ENCODE measurements around the gene THOP1.

THOP1 gene

DNA sequence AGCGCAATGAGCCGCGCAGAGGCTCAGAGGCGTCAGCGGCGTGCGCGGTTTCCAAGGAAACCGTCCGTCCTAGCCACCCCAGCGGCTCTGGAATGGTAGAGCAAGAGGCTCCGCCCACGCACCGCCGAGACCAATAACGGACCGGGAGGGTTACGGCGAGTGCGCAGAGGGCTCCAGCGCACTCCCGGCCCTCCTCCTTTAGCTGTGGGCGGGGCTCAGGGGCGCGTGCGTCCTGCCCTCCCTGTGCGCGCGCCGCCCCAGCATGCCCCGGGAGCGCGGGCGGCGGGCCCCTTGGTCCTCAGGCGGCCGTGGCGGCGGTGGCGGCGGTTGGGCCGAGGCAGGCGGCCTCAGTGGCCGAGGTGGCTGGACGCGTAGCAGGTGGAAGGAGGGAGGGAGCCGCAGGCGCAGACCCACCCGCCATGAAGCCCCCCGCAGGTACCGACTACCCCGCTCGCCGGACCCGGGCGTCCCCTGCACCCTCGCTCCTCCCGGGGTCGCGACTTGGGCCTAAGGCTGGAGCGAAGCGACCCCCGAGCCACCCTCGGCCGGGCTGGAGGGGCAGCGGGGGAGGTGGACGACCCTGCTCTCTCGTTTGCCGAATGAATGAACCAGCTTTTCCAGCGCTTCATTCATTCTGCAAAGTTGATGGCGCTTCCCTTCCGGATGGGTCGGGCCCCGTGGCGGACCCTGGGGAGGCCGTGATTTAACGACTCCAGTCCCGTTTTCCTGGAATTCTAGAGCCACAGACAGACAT lies at the start of gene THOP1:
Gene THOP1 (plus strand): TSS at position 260 of the 754 bp plus-strand sequence. CDS start 160 bp downstream, at position 420.
- DNase-seq (ENCODE audit: low read depth), result peak; percentile 97
- H3K4me3 ChIP-seq (ENCODE audit: low read depth, low read length), result peak within 1 kb of the TSS; percentile 96

DNA sequence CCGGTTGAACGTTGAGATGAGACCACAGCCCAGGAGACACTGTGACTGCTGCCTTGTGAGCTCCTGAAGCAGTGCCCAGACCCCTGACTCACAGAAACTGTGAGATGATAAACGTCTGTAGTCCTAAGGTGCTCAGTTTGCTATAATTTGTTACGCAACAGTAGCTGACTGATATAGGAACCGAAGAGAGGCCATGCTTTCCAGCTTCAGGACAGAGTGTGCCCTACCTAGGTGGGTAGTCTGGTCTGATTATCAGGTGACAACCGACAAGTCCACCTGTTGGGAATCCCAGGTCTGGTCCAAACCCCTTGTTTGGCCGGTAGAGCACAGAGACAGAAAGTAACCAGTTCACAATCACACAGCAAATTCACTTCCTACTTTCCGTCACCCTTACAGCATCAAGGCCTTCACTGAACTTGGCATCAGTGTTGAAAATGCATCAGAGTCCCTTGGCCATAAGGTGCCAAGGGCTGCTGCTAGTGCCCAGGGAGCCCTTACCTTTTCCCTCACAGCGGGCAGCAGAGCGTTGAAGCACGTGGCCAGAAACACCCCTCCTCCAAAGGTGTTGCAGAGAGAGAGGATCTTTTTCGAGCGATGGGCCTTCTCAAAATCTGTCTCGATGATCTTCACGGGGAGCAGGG lies 48.6 kb upstream of the THOP1 start:
- H3K4me3 ChIP-seq (ENCODE audit: low read depth, low read length), result no peak overlapping the region
- DNase-seq (ENCODE audit: low read depth), result no peak

DNA sequence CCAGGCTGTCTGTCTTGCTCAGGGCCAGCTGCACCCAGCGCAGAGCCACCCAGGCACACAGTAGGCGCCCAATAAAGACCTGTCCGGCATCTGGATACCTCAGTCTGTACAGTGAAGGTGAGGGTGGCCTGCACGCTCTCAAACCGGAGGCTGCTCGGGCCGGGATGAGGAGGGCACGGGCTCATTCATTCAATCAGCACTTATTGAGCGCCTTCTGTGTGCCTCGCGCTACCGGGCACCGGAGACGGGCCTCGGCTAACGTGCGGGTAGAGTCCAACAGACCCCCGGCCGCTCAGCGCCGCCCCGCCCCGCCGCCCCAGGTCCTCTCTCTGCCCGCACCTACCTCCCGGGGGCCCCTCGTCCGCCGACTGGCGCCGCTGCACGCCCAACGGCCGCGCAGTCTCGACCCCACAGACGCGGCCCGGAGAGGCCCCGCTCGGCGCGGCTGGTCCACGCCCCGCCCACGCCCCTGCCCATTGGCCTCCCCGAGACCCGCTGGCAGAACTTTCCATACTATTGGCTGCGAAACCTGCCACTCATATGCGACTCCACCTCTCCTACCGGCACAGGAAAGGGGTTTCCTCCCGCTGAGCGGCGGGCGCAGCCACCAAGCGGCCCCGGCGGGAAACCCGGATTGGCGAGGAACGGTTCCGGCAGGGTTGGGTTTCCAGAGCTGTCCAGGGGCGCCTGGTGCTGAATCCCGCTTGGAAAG lies 45.5 kb upstream of the THOP1 start, which contains the start of gene SLC39A3:
Gene SLC39A3 (minus strand): TSS at position 416 of the 712 bp plus-strand sequence. CDS start 2,760 bp downstream, outside the sequence.
- peak; percentile 94 for DNase-seq (ENCODE audit: low read depth)
- peak within 1 kb of the TSS; percentile 83 for H3K4me3 ChIP-seq (ENCODE audit: low read depth, low read length)

DNA sequence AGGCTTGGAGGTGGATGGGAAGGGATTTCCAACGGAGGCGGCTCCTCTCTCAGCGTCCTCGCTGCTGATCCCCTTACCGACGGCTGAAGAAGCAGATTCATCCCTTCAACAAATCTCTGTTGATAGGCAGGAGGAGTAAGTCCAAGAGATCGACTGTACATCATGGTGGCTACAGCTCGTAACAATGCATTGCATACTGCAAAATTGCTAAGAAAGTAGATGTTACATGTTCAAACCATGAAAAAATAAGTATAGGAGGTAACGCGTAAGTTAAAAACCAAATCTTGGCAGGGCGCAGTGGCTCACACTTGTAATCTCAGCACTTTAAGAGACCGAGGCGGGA lies 45.0 kb upstream of the THOP1 start:
- no peak for DNase-seq (ENCODE audit: low read depth)
- H3K4me3 ChIP-seq (ENCODE audit: low read depth, low read length), result no peak overlapping the region

DNA sequence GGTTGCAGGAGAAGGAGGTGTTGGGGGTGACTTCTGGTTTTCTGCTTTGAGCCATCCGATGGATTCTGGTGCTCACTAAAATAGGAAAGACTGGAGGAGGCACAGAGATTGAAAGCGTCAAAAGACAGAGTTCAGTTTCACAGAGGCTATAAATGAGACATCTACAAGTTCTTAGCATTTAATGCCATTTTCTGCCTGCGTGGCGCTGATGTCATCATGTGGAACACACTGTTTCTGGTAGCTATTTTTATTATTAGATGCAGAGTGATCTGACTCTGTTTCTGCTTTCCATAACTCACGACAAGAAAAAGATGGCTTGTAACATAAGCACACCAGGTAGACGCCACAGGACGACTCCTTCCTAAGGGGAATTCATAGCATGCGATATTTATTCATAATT lies 42.2 kb upstream of the THOP1 start:
- no peak for DNase-seq (ENCODE audit: low read depth)
- H3K4me3 ChIP-seq (ENCODE audit: low read depth, low read length), result no peak overlapping the region

DNA sequence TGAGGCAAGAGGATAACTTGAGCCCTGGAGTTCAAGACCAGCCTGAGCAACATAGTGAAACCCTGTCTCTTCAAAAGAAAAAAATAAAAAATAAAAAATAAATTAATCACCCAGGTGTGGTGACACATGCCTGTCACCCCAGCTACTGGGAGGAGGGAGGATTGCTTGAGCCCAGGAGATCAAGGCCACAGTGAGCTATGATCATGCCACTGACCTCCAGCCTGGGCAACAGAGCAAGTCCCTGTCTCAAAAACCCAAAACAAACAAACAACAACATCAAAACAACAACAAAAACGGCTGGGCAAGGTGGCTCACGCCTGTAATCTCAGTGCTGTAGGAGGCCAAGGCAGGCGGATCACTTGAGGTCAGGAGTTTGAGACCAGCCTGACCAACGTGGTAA lies 41.2 kb upstream of the THOP1 start:
- DNase-seq (ENCODE audit: low read depth), result no peak
- no peak overlapping the region for H3K4me3 ChIP-seq (ENCODE audit: low read depth, low read length)

DNA sequence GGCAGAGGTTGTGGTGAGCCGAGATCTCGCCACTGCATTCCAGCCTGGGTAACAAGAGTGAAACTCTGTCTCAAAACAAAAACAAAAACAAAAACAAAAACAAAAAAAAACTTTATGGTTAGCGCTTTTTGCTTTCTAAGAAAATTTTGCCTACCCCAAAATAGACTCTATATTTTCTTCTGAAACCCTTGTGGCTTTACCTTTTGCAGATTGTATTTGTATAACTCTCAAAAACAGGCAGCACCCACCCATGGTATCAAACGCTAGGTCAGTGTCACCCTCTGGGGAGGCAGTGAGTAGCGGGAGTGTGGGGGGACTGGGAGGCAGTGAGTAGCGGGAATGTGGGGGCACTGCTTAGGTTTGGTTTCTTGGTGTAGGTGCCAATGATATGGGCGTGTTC lies 38.0 kb upstream of the THOP1 start:
- H3K4me3 ChIP-seq (ENCODE audit: low read depth, low read length), result no peak overlapping the region
- DNase-seq (ENCODE audit: low read depth), result no peak

DNA sequence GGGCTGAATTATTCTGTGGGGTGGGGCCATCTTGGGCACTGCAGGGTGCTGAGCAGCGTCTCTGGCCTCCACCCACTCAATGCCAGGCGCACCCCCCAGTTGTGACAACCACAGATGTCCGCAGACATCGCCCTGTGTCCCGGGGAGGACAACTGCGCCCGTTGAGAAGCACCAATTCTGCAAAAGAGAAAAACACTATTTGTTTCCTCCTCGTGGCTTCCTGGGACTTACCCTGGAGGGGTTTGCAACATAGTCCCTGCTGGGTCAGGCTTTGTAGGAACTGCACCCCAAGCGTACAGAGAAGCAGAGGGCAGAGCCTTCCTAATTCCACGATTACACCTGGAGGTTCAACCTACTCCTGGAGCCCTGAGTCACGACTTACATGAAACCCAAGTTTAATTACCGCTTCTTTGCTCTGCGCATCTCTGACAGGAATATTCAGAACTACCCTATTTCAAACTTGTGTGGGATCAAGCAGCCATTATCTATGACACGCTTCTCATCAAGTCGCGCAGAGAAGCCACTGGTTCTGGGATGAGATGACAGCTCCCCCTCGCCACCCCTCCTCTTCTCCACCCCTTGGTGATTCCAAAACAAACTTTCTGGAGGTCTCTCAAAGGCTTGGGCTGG lies 34.4 kb upstream of the THOP1 start:
- no peak for DNase-seq (ENCODE audit: low read depth)
- no peak overlapping the region for H3K4me3 ChIP-seq (ENCODE audit: low read depth, low read length)

DNA sequence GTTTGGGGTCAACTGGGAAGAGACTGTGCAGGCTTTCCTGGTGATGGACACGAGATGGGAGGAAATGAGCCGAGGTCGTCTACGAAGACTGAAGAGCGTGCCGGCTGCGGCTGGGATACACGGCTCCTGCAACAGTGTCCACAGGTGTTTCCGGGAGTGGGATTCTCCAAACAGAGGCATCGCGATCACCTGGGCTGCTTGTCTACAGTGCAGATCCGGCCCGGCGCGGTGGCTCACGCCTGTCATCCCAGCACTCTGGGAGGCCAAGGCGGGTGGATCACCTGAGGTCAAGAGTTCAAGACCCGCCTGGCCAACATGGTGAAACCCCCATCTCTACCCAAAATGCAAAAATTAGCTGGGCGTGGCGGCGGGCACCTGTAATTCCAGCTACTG lies 33.9 kb upstream of the THOP1 start:
- H3K4me3 ChIP-seq (ENCODE audit: low read depth, low read length), result no peak overlapping the region
- DNase-seq (ENCODE audit: low read depth), result no peak

DNA sequence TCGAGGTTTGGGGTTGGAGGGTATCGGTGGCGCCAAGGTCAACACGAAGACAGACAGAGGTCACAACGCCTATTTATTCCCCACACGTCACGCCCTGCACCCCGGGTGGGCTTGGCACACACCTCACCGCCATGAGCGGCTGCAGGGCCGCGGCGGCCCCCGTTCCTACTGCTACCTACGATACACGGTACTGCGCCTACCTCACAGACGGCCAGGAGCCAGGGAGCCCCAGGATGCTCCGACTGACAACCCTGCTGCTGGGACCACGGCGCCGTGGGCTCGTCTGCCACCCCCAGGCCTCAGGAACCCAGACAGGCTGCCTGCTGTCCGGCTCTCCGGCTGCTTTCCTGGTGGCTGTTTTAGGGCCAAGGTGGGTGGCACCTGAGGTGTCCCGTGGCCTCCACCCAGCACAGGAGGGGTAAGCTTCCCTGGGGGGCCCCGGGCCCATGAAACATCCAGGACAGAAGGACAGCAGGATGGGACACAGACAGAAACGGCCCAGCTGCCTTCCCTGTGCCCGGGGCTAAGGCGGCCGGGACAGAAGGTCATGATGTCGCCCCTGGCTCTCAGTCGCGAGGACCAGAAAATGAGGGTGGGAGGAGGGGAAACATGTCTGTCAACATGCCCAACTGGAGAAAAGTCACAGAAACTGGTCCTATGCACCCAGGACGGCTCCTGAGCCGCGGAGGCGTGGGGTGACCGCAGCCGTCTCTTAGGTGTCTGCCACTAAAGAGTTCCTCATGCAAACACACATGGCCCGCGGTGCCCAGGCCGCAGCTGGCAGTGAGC lies 30.4 kb upstream of the THOP1 start:
- DNase-seq (ENCODE audit: low read depth), result no peak
- no peak overlapping the region for H3K4me3 ChIP-seq (ENCODE audit: low read depth, low read length)

DNA sequence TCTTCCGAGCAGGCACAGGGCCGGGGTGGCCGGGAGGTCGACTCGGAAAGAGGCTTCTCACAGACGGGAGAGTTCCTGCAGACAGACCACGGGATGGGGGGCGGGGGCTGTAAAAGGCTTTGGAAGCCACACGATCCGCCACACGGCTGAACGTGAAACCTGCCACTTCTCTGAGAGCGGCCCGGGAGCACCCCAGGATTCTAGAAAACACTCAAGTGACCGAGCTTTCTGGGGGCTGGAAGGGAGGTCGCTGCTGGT lies 29.9 kb upstream of the THOP1 start:
- DNase-seq (ENCODE audit: low read depth), result no peak
- no peak overlapping the region for H3K4me3 ChIP-seq (ENCODE audit: low read depth, low read length)

DNA sequence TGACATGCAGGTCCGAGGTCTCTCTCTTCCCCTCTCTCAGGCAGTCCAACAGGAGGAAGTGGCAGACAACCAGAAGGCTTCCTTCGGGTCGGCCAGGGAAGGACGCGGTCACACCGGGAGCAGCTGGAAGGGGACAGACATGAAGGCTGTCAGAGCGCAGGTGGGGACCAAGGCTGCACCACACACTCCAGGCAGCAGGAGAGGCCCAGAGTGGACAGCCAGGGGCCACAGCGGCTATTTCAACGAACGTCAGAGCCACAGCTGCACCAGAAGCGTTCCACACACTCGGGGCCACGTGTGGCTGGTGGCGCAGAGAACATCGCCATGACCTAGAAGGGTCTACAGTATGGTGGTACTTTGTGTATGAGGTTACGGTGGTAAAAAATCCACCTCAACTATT lies 29.5 kb upstream of the THOP1 start:
- DNase-seq (ENCODE audit: low read depth), result no peak
- H3K4me3 ChIP-seq (ENCODE audit: low read depth, low read length), result no peak overlapping the region

DNA sequence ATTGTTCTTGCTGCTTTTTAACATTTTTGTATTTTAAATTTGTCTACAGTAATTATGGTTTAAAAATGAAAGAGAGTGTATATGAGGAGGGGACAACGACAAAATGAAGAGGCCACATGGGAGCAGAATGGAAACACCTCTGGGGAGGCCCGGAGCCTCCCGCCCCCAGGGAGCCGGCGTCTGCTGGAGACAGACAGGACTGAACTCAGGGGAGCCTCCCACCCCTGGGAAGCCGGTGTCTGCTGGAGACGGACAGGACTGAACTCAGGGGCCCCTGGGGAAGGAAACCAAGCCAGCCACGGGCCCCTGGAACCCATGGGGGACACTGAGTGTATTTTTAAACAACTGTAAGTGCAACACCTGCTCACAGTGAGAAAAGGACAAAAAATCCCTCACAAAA lies 28.8 kb upstream of the THOP1 start:
- no peak for DNase-seq (ENCODE audit: low read depth)

DNA sequence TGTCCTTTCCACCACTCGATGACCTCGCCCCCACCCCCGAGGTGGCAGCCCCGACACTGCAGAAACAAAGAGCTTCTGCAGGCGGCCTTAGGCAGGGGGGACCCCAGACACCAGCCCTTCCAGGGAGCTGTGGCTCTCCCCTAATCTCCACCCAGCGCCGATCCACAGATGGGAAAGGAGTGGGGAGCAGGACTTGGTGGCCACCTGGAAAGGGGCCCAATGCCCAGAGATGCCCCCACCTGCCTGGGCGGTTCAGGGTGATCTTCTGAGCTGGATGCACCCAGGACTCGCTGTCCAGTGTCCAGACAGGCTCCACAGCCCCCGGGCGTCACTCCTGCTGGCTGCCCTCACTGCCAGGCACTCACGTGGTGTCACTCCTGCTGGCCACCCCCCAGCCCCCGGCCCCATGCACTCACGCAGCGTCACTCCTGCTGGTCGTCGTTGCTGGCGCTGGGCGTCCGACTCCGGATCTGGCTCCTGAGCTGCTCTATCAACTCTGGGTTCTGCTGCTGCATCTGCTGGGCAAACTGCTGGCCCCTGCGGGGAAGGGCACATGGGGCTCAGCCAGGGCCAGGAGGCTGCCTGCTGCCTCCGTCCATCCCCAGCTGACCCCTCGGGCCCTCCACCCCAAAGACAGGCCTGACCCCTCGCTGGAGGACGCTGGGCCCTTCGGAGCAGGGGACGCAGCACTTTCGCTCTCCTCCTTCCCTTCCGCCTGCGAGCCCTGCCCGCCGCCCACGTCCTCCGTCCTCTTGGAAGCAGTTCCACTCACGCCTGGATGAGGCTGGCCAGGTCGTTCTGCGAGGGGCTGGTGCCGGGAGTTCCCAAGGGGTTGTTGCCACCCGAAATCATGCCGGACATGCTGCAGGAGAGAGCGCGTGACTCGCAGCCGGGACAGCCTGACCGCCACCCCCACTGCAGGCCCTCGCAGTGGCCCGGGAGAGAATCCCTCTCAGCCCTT lies 28.1 kb upstream of the THOP1 start:
- H3K4me3 ChIP-seq (ENCODE audit: low read depth, low read length), result no peak overlapping the region
- DNase-seq (ENCODE audit: low read depth), result no peak

More for the DNA sequence above, 28.8 kb upstream of the THOP1 start:
- H3K4me3 ChIP-seq (ENCODE audit: low read depth, low read length), result no peak overlapping the region

DNA sequence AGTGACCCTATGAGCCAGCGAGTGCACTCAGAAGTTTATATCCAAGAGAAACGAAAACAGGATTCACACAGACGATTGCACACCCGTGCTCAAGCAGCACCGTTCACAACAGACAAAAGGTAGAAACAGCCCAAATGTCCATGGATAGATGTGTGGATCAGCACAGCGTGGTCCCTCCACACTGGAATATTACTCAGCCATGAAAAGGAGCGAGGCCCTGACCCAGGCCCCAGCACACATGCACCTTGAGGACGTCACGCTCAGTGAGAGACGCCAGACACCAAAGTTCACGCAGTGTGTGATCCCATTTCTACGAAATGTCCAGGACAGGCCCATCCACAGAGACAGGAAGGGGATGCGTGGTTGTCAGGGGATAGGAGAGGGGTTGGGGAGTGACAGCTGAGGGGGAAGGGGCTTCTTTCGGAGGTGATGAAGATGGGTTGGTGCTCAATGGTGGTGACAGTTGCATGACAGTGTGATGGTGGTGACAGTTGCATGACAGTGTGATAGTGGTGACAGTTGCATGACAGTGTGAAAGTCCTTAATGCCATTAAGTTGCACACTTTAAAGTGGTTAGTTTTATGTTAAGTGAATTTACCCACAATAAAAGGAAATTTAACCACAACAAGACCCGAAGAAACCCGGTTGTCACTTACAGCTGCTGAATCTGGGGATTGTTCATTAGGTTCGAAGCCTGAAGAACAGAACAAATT lies 26.5 kb upstream of the THOP1 start:
- no peak overlapping the region for H3K4me3 ChIP-seq (ENCODE audit: low read depth, low read length)
- DNase-seq (ENCODE audit: low read depth), result no peak

DNA sequence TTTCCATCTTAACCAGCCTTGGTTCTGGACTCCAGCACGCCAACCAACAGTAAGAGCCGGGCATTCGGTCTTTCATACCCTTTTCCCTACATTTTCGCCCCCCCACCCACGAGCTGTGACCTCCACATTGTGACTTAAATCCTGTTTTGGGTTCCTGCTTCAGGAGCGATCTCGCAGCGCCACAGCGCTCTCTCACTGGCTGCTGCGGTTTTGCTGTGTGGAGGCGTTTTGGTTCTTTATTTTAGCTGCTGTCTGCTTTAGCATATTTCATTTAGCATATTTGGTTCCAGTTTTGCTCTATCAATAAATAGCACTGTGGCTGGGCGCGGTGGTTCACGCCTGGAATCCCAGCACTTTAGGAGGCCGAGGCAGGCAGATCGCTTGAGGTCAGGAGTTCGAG lies 25.9 kb upstream of the THOP1 start:
- H3K4me3 ChIP-seq (ENCODE audit: low read depth, low read length), result no peak overlapping the region
- no peak for DNase-seq (ENCODE audit: low read depth)

DNA sequence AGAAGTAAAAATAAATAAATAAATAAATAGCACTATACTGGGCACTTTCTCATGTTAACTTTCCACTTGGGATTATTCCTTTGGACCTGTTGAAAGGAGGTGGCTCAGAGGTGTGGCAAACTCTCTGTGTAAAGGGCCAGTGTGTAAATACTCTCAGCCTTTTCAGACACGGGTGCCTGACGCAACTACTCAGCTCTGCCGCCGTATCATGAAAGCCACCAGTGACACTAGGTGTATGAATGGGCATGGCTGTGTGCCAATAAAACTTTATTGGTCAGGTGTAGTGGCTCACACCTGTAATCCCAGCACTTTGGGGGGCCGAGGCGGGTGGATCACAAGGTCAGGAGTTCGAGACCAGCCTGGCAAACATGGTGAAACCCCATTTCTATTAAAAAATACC lies 25.3 kb upstream of the THOP1 start:
- DNase-seq (ENCODE audit: low read depth), result no peak
- no peak overlapping the region for H3K4me3 ChIP-seq (ENCODE audit: low read depth, low read length)

DNA sequence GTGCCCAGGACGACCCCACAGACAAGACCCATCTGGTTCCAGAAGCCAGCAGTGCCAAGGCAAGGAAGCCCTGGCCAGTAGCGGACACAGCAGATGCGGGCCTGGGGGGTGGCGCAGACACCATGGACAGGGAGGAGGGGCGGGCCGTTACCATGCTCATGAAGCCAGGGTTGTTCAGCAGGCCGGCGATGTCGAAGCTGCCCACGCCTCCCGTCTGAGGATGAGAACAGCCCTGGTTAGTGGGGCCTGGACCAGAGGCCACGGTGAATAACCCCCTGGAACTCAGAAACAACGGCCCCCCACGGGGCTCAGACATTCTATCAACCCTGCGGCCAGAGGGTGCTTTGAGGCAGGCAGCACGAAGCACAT lies 24.0 kb upstream of the THOP1 start:
- no peak overlapping the region for H3K4me3 ChIP-seq (ENCODE audit: low read depth, low read length)
- no peak for DNase-seq (ENCODE audit: low read depth)
